HG03039 (cell line): ENCODE measurements around the gene ZFAND3.

Experiments used
- ATAC-seq: cut with Tn5 transposase; IDR thresholded peaks from one replicate; pipeline ENCODE4 v1.9.1; 2021; ENCODE audit warnings: mild to moderate bottlenecking, moderate library complexity; ENCODE audit not compliant: unreplicated experiment

Gene ZFAND3

GRCh38 chr6:38143191-38144150, 323.9 kb downstream of the ZFAND3 start:
- ATAC-seq: no peak

- no peak for ATAC-seq
Observed at GRCh38 chr6:38144365-38144945, 324.9 kb downstream of the ZFAND3 start.

- no peak for ATAC-seq
Observed at GRCh38 chr6:38146021-38146733, 326.6 kb downstream of the ZFAND3 start.

- ATAC-seq: no peak
Observed at GRCh38 chr6:38146734-38147027, 327.2 kb downstream of the ZFAND3 start.

- no peak for ATAC-seq
Observed at GRCh38 chr6:38148606-38149005, 329.1 kb downstream of the ZFAND3 start.

- ATAC-seq: no peak
Observed at GRCh38 chr6:38149531-38149930, 330.0 kb downstream of the ZFAND3 start.

GRCh38 chr6:38150021-38150420, 330.5 kb downstream of the ZFAND3 start:
- ATAC-seq: no peak

- ATAC-seq: no peak
Observed at GRCh38 chr6:38150681-38151296, 331.3 kb downstream of the ZFAND3 start.

GRCh38 chr6:38151580-38152500, 332.3 kb downstream of the ZFAND3 start:
- ATAC-seq: no peak

- no peak for ATAC-seq
Observed at GRCh38 chr6:38152620-38153019, 333.1 kb downstream of the ZFAND3 start.

- no peak for ATAC-seq
Observed at GRCh38 chr6:38153076-38153797, 333.7 kb downstream of the ZFAND3 start.

- ATAC-seq: no peak
Observed at GRCh38 chr6:38153798-38154345, 334.3 kb downstream of the ZFAND3 start.

- ATAC-seq: no peak
Observed at GRCh38 chr6:38154731-38155130, 335.2 kb downstream of the ZFAND3 start.

GRCh38 chr6:38155144-38155543, 335.6 kb downstream of the ZFAND3 start:
- ATAC-seq: no peak

GRCh38 chr6:38155621-38156204, 336.2 kb downstream of the ZFAND3 start:
- no peak for ATAC-seq

GRCh38 chr6:38156818-38157565, 337.5 kb downstream of the ZFAND3 start:
- no peak for ATAC-seq

GRCh38 chr6:38157905-38158304, 338.4 kb downstream of the ZFAND3 start:
- ATAC-seq: no peak

GRCh38 chr6:38158762-38159350, 339.3 kb downstream of the ZFAND3 start:
- ATAC-seq: no peak
